ENCODE results near the gene ADGRL1. TPM values are rescaled to one million over a fixed set of nuclear protein-coding genes. Genes with fewer than 3 reads are reported as not detected.

ADGRL1 gene
- polyA plus RNA-seq, 1 of the 3 experiments (the other 2 are of a cell fraction) = 13.4 TPM

DNA sequence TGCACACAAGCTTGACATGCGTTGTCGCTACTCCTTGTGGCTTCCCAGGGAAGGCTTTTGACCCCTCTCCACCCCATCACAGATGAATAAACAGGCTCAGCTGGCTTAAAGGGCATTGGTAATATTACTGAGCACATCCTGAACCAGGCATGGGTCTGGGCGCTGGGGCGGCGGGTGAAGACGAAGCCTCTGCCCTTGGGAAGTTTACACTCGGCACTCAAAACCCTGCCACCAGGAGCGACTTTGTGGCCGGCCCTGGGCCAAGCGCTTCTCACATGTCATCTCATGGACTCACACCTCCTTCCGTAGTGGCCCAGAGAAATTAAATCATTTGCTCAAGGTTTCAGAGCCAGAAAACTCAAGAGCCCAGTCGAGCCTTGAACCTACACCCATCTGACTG is 37.0 kb downstream of the ADGRL1 start:
- no peaks in the 10 kb centered on the region for H4K20me1 ChIP-seq (ENCODE audit: insufficient read depth)
- 92% methylated on average over 6 of the region's 12 CpGs for WGBS (ENCODE audit: low lambda C conversion rate)
- POLR2A ChIA-PET = no interaction called here
- H3K27me3 ChIP-seq (ENCODE audit: insufficient read depth) = no peaks in the 10 kb centered on the region
- H3K79me2 ChIP-seq (ENCODE audit: insufficient read depth) = no peaks in the 10 kb centered on the region
- no peak overlapping the region for H2AFZ ChIP-seq (ENCODE audit: low read depth)
- H3K4me2 ChIP-seq = no peak overlapping the region
- H3K9me2 ChIP-seq = no peaks in the 10 kb centered on the region
- H3K9me3 ChIP-seq = no peaks in the 10 kb centered on the region
- H3K27ac ChIP-seq (ENCODE audit: low read depth in 2 of 2, low read length in 1 of 2) = no peak overlapping the region
- TF ChIP-seq GABPA (IDR thresholded peaks at IDR 0.05; ENCODE audit: low read depth) (no peak), GATA2 (CRISPR knock-in tag; IDR thresholded peaks at IDR 0.05) (no peak), TAF1 (IDR thresholded peaks at IDR 0.05; ENCODE audit: borderline replicate concordance, low read depth, low read length) (no peak), YY1 (IDR thresholded peaks at IDR 0.05; ENCODE audit: low read depth) (no peak), POLR2AphosphoS5 (IDR thresholded peaks at IDR 0.05; ENCODE audit: low read depth, low read length) (no peak), TCF12 (IDR thresholded peaks at IDR 0.05) (no peak), CHD2 (IDR thresholded peaks at IDR 0.05; ENCODE audit: low read length, partially characterized antibody) (no peak), RCOR1 (IDR thresholded peaks at IDR 0.05; ENCODE audit: low read length) (no peak)
- CTCF ChIA-PET = interaction anchor here (1.0 to 1.4 kb wide), 5 partner anchors 21 to 179 kb away, joined by 3 to 6 read pairs (median 3); no protein-coding TSS in a partner anchor
- no peaks in the 10 kb centered on the region for H3F3A ChIP-seq (replicated peaks; ENCODE audit: insufficient read depth)
- H3K9ac ChIP-seq = no peak overlapping the region
- H3K36me3 ChIP-seq (replicated peaks in 1 of 2; ENCODE audit: control insufficient read depth in 1 of 2, insufficient read depth in 2 of 2, low read length in 1 of 2) = peaks cover 0 to 3% of the 10 kb centered on the region in 2 experiments
- peaks cover 0 to 18% of the 10 kb centered on the region in 2 experiments; a peak in 2 of 4 replicates for H3K4me1 ChIP-seq (ENCODE audit: control insufficient read depth in 1 of 2, insufficient read depth in 2 of 2, low read depth in 1 of 2, low read length in 1 of 2)
- H3K4me3 ChIP-seq (ENCODE audit: low read depth in 2 of 2, low read length in 1 of 2) = no peak overlapping the region
- no peak for DNase-seq

DNA sequence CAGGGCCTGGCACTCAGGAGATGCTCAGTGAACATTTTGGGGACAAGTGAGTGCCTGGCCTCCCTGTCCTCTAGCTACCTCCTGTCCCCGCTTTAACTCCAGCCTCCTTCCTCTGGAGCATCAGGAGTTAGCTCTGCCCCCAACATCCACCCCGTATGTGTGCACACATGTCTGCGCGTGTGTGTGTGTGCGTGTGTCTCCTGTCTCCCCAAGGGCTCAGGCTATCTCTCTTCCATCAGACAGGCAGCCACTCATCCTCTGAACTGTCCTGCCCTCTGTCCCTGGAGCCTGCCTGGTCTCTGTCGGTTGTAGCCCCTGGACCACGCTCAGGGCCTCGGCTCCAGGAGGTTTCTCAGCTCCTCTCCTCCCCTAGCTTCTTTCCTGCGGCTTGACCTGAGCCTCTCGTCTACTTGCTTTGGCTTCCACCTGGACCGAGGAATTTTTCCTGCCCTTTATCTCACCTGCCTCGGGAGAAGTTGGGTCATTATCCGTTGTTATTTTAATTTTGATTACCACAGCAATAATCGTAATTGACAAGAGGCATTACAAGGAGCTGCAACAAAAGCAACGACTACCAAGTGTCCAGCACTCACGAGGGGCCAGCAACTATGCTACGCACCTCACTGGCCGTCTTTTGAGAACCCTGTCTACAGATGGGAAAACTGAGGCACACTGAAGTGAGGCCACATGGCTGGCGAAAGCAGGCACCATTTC is 37.6 kb downstream of the ADGRL1 start:
- ChIA-PET CTCF (interaction anchor here (0.7 to 1.4 kb wide), 5 partner anchors 20 to 180 kb away, joined by 3 to 6 read pairs (median 3); partner anchors contain the start of gene ASF1B), POLR2A (interaction anchor here (0.6 kb wide), 1 partner anchor 103 kb away, joined by 4 read pairs; no protein-coding TSS in a partner anchor)
- H3K27ac ChIP-seq (ENCODE audit: low read depth in 2 of 2, low read length in 1 of 2) = peak overlapping the region in 1 of 2 experiments; percentile 45; a peak in 2 of 4 replicates
- no peak overlapping the region for H2AFZ ChIP-seq (ENCODE audit: low read depth)
- no peaks in the 10 kb centered on the region for H3K9me3 ChIP-seq
- no peaks in the 10 kb centered on the region for H3K79me2 ChIP-seq (ENCODE audit: insufficient read depth)
- peak; percentile 52; the same call in 1 of the 2 replicates for TF ChIP-seq MXI1 (IDR thresholded peaks at IDR 0.05; ENCODE audit: low read depth, low read length)
- TF ChIP-seq GATA2 (CRISPR knock-in tag; IDR thresholded peaks at IDR 0.05) = peak; percentile 87
- TF ChIP-seq RXRA (IDR thresholded peaks at IDR 0.05; ENCODE audit: borderline replicate concordance, low read depth) = no peak
- peaks cover 0 to 18% of the 10 kb centered on the region in 2 experiments; a peak in 2 of 4 replicates for H3K4me1 ChIP-seq (ENCODE audit: control insufficient read depth in 1 of 2, insufficient read depth in 2 of 2, low read depth in 1 of 2, low read length in 1 of 2)
- no peaks in the 10 kb centered on the region for H3K9me2 ChIP-seq
- H3K36me3 ChIP-seq (replicated peaks in 1 of 2; ENCODE audit: control insufficient read depth in 1 of 2, insufficient read depth in 2 of 2, low read length in 1 of 2) = peaks cover 0 to 5% of the 10 kb centered on the region in 2 experiments
- H4K20me1 ChIP-seq (ENCODE audit: insufficient read depth) = no peaks in the 10 kb centered on the region
- no peak overlapping the region for H3K4me3 ChIP-seq (ENCODE audit: low read depth in 2 of 2, low read length in 1 of 2)
- DNase-seq = peak; percentile 79
- no peak overlapping the region for H3K9ac ChIP-seq
- no peaks in the 10 kb centered on the region for H3K27me3 ChIP-seq (ENCODE audit: insufficient read depth)
- no peaks in the 10 kb centered on the region for H3F3A ChIP-seq (replicated peaks; ENCODE audit: insufficient read depth)
- no peak overlapping the region for H3K4me2 ChIP-seq
- 84% methylated on average over 18 of the region's 19 CpGs for WGBS (ENCODE audit: low lambda C conversion rate)

DNA sequence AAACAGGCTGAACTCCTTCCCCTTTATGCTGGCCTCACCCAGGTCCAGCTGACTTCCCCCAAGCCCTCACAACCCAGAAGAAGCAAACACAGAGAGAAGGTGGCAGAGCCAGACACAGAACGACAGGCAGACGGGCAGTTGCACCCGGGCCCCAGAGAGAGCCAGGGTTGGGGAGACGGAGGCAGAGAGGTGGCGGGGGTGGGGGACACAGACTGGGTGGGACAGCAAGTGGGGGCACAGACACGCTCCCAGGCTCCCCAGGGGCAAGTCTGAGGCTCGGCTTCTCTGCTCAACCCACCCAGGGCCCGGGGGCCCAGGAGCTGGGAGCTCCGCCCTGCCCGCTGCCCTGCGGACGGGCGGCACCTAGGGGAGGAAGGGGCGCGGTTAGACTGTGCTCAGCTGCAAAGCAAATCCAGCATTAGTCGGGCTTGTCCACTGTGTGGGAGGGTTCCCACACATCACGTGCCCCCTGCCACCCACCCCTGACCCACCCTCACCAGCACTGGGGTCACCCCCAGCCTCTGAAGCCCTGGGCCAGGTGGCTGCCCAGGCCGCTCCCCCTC is 38.3 kb downstream of the ADGRL1 start:
- Histone ChIP-seq H3K4me3 (ENCODE audit: low read depth in 2 of 2, low read length in 1 of 2) (no peak overlapping the region), H3K4me1 (ENCODE audit: control insufficient read depth in 1 of 2, insufficient read depth in 2 of 2, low read depth in 1 of 2, low read length in 1 of 2) (peaks cover 0 to 18% of the 10 kb centered on the region in 2 experiments; a peak in 2 of 4 replicates), H3K9me2 (no peaks in the 10 kb centered on the region), H3K4me2 (no peak overlapping the region), H3K27ac (ENCODE audit: low read depth in 2 of 2, low read length in 1 of 2) (no peak overlapping the region), H3K36me3 (replicated peaks in 1 of 2; ENCODE audit: control insufficient read depth in 1 of 2, insufficient read depth in 2 of 2, low read length in 1 of 2) (peaks cover 0 to 9% of the 10 kb centered on the region in 2 experiments), H3K9me3 (no peaks in the 10 kb centered on the region), H3K27me3 (ENCODE audit: insufficient read depth) (no peaks in the 10 kb centered on the region), H4K20me1 (ENCODE audit: insufficient read depth) (no peaks in the 10 kb centered on the region), H3K9ac (no peak overlapping the region), H2AFZ (ENCODE audit: low read depth) (no peak overlapping the region), H3K79me2 (ENCODE audit: insufficient read depth) (no peaks in the 10 kb centered on the region), H3F3A (replicated peaks; ENCODE audit: insufficient read depth) (no peaks in the 10 kb centered on the region)
- peak; percentile 41 for DNase-seq
- ChIA-PET POLR2A (no interaction called here), CTCF (interaction anchor here (0.7 to 1.4 kb wide), 5 partner anchors 19 to 181 kb away, joined by 3 to 6 read pairs (median 4); partner anchors contain the start of gene ASF1B)
- WGBS (ENCODE audit: low lambda C conversion rate) = 87% methylated on average over 3 of the region's 18 CpGs
- no peak for TF ChIP-seq SMC3 (IDR thresholded peaks at IDR 0.05; ENCODE audit: low read depth, low read length)
- TF ChIP-seq, protein P1, sequence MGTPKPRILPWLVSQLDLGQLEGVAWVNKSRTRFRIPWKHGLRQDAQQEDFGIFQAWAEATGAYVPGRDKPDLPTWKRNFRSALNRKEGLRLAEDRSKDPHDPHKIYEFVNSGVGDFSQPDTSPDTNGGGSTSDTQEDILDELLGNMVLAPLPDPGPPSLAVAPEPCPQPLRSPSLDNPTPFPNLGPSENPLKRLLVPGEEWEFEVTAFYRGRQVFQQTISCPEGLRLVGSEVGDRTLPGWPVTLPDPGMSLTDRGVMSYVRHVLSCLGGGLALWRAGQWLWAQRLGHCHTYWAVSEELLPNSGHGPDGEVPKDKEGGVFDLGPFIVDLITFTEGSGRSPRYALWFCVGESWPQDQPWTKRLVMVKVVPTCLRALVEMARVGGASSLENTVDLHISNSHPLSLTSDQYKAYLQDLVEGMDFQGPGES (IDR thresholded peaks at IDR 0.05; ENCODE audit: low read depth, low read length) = no peak
